ENCODE measurements around the gene SRCIN1. TPM values are rescaled to one million over a fixed set of nuclear protein-coding genes. Genes with fewer than 3 reads are reported as not detected.

The SRCIN1 gene
- total and polyA plus RNA-seq, 3 experiments from 2014 or later, result 0.04 to 0.50 TPM; not detected in 1

DNA sequence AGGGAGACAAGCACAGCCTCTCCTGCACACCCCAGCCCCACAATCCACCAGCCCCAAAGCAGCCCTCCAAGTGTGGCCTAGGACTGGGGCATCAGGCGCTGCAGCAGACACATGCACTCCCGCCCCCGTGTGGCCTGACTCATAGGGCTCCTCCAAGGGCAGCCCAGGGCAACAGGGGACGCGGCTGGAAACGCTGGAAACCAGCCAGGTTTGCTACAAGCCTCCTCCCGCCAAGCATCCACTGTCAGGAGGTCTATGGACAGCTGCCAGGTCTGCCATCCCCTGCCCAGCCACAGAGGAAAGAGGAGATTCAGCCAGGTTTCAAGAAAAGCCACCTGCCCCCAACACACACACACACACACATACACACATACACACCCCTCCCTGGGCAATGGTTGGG, 25.8 kb downstream of the SRCIN1 start:
- H3K36me3 Mint-ChIP-seq, result no peaks in the 10 kb centered on the region
- ChIA-PET POLR2A (no interaction called here), CTCF (interaction anchor here (1.2 to 1.5 kb wide), 2 partner anchors 20 to 22 kb away, joined by 4 to 5 read pairs; no protein-coding TSS in a partner anchor)
- H3K4me3 Mint-ChIP-seq, result no peak overlapping the region
- H3K4me3 ChIP-seq (ENCODE audit: low read length), result no peak overlapping the region
- H3K27me3 ChIP-seq (ENCODE audit: insufficient read depth, low read length, poor library complexity, severe bottlenecking), result peaks cover 59% of the 10 kb centered on the region
- no peak overlapping the region for H3K27ac Mint-ChIP-seq
- peaks cover 7 to 10% (median 8%) of the 10 kb centered on the region in 3 donors for H3K4me1 Mint-ChIP-seq
- peaks cover 6% of the 10 kb centered on the region for H3K4me1 ChIP-seq (ENCODE audit: insufficient read depth, low read length)
- no peak for DNase-seq
- no peaks in the 10 kb centered on the region for H3K9me3 ChIP-seq (ENCODE audit: low read length)
- peaks cover 68 to 81% of the 10 kb centered on the region in 2 donors for H3K27me3 Mint-ChIP-seq
- no peaks in the 10 kb centered on the region for H3K9me3 Mint-ChIP-seq
- no peak overlapping the region for H3K27ac ChIP-seq (ENCODE audit: low read depth, low read length)
- H3K36me3 ChIP-seq (ENCODE audit: insufficient read depth, low read length), result no peaks in the 10 kb centered on the region

DNA sequence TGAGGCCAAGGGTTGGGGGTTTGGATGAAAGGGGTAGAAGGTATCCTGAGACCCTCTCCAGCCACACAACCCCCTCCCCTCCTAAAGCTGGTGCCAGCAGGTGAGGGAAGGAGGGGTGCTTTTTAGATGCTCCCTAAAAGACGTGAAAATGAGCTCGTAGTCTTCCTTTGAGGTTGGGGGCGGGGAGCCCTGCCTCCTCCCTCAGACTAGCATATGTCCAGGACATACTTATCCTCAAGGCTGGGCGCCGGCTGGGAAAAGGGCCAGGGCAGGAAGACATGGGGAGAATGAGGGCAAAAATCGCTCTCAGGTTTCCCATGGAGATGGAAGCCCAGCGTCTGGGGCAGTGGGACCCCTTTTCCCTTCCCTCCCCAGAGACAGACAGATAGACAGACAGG, 26.7 kb downstream of the SRCIN1 start:
- Histone ChIP-seq H3K9me3 (ENCODE audit: low read length) (no peaks in the 10 kb centered on the region), H3K4me1 (ENCODE audit: insufficient read depth, low read length) (peaks cover under 1% of the 10 kb centered on the region), H3K36me3 (ENCODE audit: insufficient read depth, low read length) (no peaks in the 10 kb centered on the region), H3K27ac (ENCODE audit: low read depth, low read length) (no peak overlapping the region), H3K4me3 (ENCODE audit: low read length) (no peak overlapping the region), H3K27me3 (ENCODE audit: insufficient read depth, low read length, poor library complexity, severe bottlenecking) (peaks cover 60% of the 10 kb centered on the region)
- no peaks in the 10 kb centered on the region for H3K9me3 Mint-ChIP-seq
- H3K4me3 Mint-ChIP-seq, result no peak overlapping the region
- H3K27ac Mint-ChIP-seq, result no peak overlapping the region
- peaks cover 71 to 81% of the 10 kb centered on the region in 2 donors for H3K27me3 Mint-ChIP-seq
- POLR2A ChIA-PET, result no interaction called here
- peaks cover 2 to 3% (median 3%) of the 10 kb centered on the region in 3 donors for H3K4me1 Mint-ChIP-seq
- no peak for DNase-seq
- H3K36me3 Mint-ChIP-seq, result peaks cover 0 to 2% (median 0%) of the 10 kb centered on the region in 3 donors
- CTCF ChIA-PET, result interaction anchor here (1.2 to 1.5 kb wide), 2 partner anchors 19 to 21 kb away, joined by 4 to 5 read pairs; no protein-coding TSS in a partner anchor

DNA sequence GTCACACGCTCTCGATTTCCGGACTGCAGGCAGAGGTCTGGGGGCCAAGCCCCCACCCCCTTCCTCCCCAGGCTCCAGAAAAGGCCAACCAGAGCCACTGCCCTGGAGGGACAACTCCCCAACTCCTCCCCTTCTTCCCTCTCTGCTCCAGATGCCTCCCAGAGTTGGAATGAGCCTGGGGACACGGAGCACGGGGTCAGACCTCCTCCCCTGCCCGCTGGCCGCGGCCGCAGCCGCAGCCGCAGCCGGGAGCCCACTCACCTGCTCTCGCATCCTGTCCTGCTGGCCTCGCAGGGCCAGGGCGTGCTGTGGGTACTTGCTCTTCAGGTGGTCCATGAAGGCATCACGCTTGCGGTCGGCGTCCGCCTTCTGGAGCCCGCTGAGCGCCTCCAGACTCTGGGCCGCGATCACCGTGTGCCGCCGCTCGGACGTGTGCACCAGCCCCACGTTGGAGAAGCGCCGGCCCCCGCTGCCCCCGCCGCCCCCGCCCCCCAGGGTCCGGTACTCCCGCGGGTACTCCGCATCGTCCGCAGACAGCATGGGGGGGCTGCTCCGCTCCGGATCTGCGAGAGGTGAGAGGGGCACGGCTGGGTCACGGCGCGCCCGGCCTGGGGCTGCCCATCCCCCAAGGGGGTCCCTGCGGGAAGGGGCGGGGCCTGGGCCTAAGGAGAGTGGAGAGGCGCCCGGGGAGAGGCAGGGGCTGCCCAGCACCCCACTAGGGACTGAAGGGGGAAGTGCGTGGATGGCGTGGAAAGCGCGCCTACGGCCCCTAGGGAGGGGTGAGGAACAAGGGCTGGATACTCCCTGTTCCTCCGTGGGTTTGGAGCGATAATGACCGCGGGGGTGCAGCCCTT, 27.3 kb downstream of the SRCIN1 start:
- no peaks in the 10 kb centered on the region for H3K36me3 ChIP-seq (ENCODE audit: insufficient read depth, low read length)
- H3K4me3 ChIP-seq (ENCODE audit: low read length), result no peak overlapping the region
- Mint-ChIP-seq H3K27ac (no peak overlapping the region), H3K9me3 (no peaks in the 10 kb centered on the region), H3K36me3 (peaks cover 0 to 4% (median 2%) of the 10 kb centered on the region in 3 donors), H3K4me1 (peaks cover 3 to 7% (median 6%) of the 10 kb centered on the region in 3 donors), H3K4me3 (peak overlapping the region in 1 of 7 donors; percentile 9), H3K27me3 (peaks cover 77 to 85% of the 10 kb centered on the region in 2 donors)
- H3K27me3 ChIP-seq (ENCODE audit: insufficient read depth, low read length, poor library complexity, severe bottlenecking), result peaks cover 66% of the 10 kb centered on the region
- H3K4me1 ChIP-seq (ENCODE audit: insufficient read depth, low read length), result no peaks in the 10 kb centered on the region
- H3K27ac ChIP-seq (ENCODE audit: low read depth, low read length), result no peak overlapping the region
- ChIA-PET POLR2A (no interaction called here), CTCF (interaction anchor here (1.2 to 1.5 kb wide), 2 partner anchors 19 to 21 kb away, joined by 4 to 5 read pairs; no protein-coding TSS in a partner anchor)
- H3K9me3 ChIP-seq (ENCODE audit: low read length), result no peaks in the 10 kb centered on the region
- DNase-seq, result no peak

DNA sequence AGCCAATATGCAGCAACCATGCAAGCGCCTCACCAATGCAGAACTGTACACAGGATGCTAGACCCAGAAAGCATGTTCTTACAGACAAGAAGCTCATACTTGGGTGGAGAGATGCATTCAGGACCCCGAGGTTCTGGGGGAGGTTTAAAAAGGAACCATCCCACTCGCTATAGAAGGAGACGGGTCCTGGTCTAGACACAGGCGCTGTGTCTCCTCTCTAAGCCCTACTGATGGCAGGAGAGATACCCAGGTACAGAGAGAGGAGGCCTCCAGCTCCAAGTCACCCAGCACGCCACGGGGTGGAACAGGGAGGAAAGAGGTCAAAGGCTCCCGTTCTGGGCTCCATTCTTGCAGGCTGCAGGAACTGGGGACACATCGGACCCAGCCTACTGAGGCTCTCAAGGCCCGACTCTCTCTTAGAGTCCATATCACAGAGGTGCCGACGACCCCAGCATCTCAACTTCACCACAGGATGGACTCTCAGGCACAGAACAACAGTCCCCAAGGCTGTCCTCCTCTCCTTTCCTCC, 28.0 kb downstream of the SRCIN1 start:
- Histone ChIP-seq H3K36me3 (ENCODE audit: insufficient read depth, low read length) (no peaks in the 10 kb centered on the region), H3K4me1 (ENCODE audit: insufficient read depth, low read length) (no peaks in the 10 kb centered on the region), H3K27me3 (ENCODE audit: insufficient read depth, low read length, poor library complexity, severe bottlenecking) (peaks cover 73% of the 10 kb centered on the region), H3K27ac (ENCODE audit: low read depth, low read length) (no peak overlapping the region), H3K9me3 (ENCODE audit: low read length) (no peaks in the 10 kb centered on the region), H3K4me3 (ENCODE audit: low read length) (no peak overlapping the region)
- H3K27ac Mint-ChIP-seq, result no peak overlapping the region
- H3K27me3 Mint-ChIP-seq, result peaks cover 81 to 85% of the 10 kb centered on the region in 2 donors
- DNase-seq, result no peak
- peaks cover 0 to 4% (median 2%) of the 10 kb centered on the region in 3 donors for H3K36me3 Mint-ChIP-seq
- peak overlapping the region in 2 of 7 donors; percentile 9 to 51 for H3K4me3 Mint-ChIP-seq
- POLR2A ChIA-PET, result no interaction called here
- H3K4me1 Mint-ChIP-seq, result peaks cover 8 to 11% (median 8%) of the 10 kb centered on the region in 3 donors
- H3K9me3 Mint-ChIP-seq, result no peaks in the 10 kb centered on the region
- CTCF ChIA-PET, result interaction anchor here (5.1 kb wide), 1 partner anchor 19 kb away, joined by 29 read pairs; no protein-coding TSS in a partner anchor

DNA sequence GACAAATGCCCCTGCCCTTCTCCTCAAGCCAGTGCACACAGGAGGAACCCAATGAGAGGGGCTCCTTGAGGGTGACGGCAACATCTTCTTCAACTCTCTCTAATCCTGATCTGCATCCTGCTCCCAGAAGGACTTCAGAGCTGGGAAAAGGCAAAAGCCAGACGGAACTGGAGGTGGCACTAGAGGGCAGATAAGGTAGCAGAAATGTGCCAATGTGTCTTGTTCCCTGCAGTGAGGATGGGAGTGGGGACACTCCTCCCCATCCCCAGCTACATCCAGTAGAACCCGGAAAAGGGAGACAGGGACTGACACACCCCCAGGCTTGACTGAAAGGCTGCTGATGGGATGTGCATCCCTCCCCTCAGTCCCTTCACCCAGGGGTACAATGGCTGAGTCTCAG, 28.5 kb downstream of the SRCIN1 start:
- DNase-seq, result no peak
- Histone ChIP-seq H3K36me3 (ENCODE audit: insufficient read depth, low read length) (no peaks in the 10 kb centered on the region), H3K27me3 (ENCODE audit: insufficient read depth, low read length, poor library complexity, severe bottlenecking) (peaks cover 73% of the 10 kb centered on the region), H3K4me3 (ENCODE audit: low read length) (no peak overlapping the region), H3K4me1 (ENCODE audit: insufficient read depth, low read length) (no peaks in the 10 kb centered on the region), H3K27ac (ENCODE audit: low read depth, low read length) (no peak overlapping the region), H3K9me3 (ENCODE audit: low read length) (no peaks in the 10 kb centered on the region)
- Mint-ChIP-seq H3K36me3 (peaks cover 0 to 4% (median 2%) of the 10 kb centered on the region in 3 donors), H3K27ac (no peak overlapping the region), H3K4me1 (peaks cover 8 to 11% (median 8%) of the 10 kb centered on the region in 3 donors), H3K9me3 (no peaks in the 10 kb centered on the region), H3K27me3 (peaks cover 77 to 81% of the 10 kb centered on the region in 2 donors), H3K4me3 (no peak overlapping the region)
- ChIA-PET CTCF (interaction anchor here (1.0 to 5.1 kb wide), 2 partner anchors 19 to 22 kb away, joined by 3 to 29 read pairs; no protein-coding TSS in a partner anchor), POLR2A (no interaction called here)

DNA sequence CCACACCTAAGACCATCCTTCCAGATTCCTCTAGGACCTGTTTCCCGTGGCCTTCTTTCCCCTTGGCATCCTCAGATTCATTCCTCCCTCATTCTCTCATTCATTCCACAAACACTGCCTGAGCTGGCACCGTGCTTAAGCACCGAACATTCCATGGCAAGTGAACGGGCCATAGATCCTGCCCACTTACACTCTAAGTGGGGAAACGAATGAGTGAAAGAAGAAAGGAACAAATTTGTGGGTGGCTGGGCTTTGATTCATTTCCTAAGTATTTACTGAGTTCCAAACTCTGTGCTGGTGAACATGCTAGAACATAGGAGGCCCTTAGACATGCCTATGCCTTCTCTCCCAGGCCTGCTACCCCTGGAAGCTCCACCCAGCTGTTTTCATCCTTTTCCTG, 30.0 kb downstream of the SRCIN1 start:
- Histone ChIP-seq H3K4me1 (ENCODE audit: insufficient read depth, low read length) (peaks cover 5% of the 10 kb centered on the region), H3K36me3 (ENCODE audit: insufficient read depth, low read length) (no peaks in the 10 kb centered on the region), H3K27ac (ENCODE audit: low read depth, low read length) (no peak overlapping the region), H3K9me3 (ENCODE audit: low read length) (no peaks in the 10 kb centered on the region), H3K27me3 (ENCODE audit: insufficient read depth, low read length, poor library complexity, severe bottlenecking) (peaks cover 85% of the 10 kb centered on the region), H3K4me3 (ENCODE audit: low read length) (no peak overlapping the region)
- DNase-seq, result no peak
- ChIA-PET CTCF (interaction anchor here (2.1 to 5.1 kb wide), 2 partner anchors 9 to 17 kb away, joined by 6 to 29 read pairs; no protein-coding TSS in a partner anchor), POLR2A (no interaction called here)
- Mint-ChIP-seq H3K4me3 (peak overlapping the region in 1 of 7 donors; percentile 20), H3K27ac (no peak overlapping the region), H3K27me3 (peaks cover 83 to 85% of the 10 kb centered on the region in 2 donors), H3K36me3 (peaks cover 0 to 4% (median 2%) of the 10 kb centered on the region in 3 donors), H3K9me3 (no peaks in the 10 kb centered on the region), H3K4me1 (peaks cover 8 to 12% (median 12%) of the 10 kb centered on the region in 3 donors)

DNA sequence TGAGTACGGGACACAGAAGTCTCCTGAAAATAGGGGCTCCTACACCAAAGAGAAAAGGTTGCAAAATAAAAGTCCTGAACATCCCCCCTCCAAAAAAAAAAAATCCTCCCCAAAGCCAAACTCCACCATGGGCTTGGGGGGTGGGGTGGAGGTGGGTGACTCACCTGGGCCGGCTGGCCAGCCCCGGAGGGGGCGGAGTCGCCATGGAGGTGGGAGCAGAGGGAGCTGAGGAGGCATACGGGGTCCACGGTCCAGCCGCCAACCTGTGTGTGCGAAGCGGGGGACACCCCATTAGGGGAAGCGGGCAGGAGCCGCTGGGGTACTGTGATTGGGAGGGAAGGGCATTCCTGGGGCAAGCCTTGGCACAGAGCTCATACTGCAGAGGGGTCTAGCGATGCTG, 31.0 kb downstream of the SRCIN1 start:
- no peak overlapping the region for H3K4me3 ChIP-seq (ENCODE audit: low read length)
- peaks cover 0 to 4% (median 2%) of the 10 kb centered on the region in 3 donors for H3K36me3 Mint-ChIP-seq
- H3K4me1 ChIP-seq (ENCODE audit: insufficient read depth, low read length), result peaks cover 5% of the 10 kb centered on the region
- no peak for DNase-seq
- H3K4me3 Mint-ChIP-seq, result no peak overlapping the region
- peaks cover 8 to 12% (median 12%) of the 10 kb centered on the region in 3 donors for H3K4me1 Mint-ChIP-seq
- ChIA-PET CTCF (interaction anchor here (2.1 to 5.1 kb wide), 2 partner anchors 10 to 16 kb away, joined by 6 to 29 read pairs; no protein-coding TSS in a partner anchor), POLR2A (no interaction called here)
- H3K9me3 ChIP-seq (ENCODE audit: low read length), result no peaks in the 10 kb centered on the region
- H3K9me3 Mint-ChIP-seq, result no peaks in the 10 kb centered on the region
- peaks cover 83 to 85% of the 10 kb centered on the region in 2 donors for H3K27me3 Mint-ChIP-seq
- peaks cover 84% of the 10 kb centered on the region for H3K27me3 ChIP-seq (ENCODE audit: insufficient read depth, low read length, poor library complexity, severe bottlenecking)
- no peaks in the 10 kb centered on the region for H3K36me3 ChIP-seq (ENCODE audit: insufficient read depth, low read length)
- no peak overlapping the region for H3K27ac Mint-ChIP-seq
- no peak overlapping the region for H3K27ac ChIP-seq (ENCODE audit: low read depth, low read length)
